Prostate gland (tissue), 2 donors: ENCODE results near the gene APBA2. TPM values are rescaled to one million over a fixed set of nuclear protein-coding genes. Genes with fewer than 3 reads are reported as not detected.

ENCODE experiments used
- DNase-seq: peaks from one replicate; pipeline ENCODE4 v3.0.0-alpha.2; 2019; ENCODE audit warnings: low spot score
- H3K27ac ChIP-seq, 2 donors: fragments of 200-600 bp; sonication (generic); 2 replicates each; pipeline ENCODE4 v1.5.1; 2017 to 2019
- H3K27me3 ChIP-seq: fragments of 200-600 bp; sonication (generic); replicated peaks from 2 replicates; pipeline ENCODE4 v1.5.1; 2019; ENCODE audit not compliant: insufficient read depth
- H3K36me3 ChIP-seq, 2 donors: fragments of 200-600 bp; sonication (generic); 1 replicate in 1 of 2; 2 replicates in 1 of 2; pipeline versions ENCODE4 v1.5.1 to v1.8.1; 2017 to 2019
- H3K4me1 ChIP-seq: fragments of 200-600 bp; sonication (generic); replicated peaks from 2 replicates; pipeline ENCODE4 v1.5.1; 2019
- H3K4me3 ChIP-seq, 2 donors: fragments of 200-600 bp; sonication (generic); 2 replicates each; pipeline ENCODE4 v1.5.1; 2017 to 2019
- H3K9me3 ChIP-seq: fragments of 200-600 bp; sonication (generic); 2 replicates; pipeline ENCODE4 v1.5.1; 2017
- POLR2A ChIP-seq: fragments of 450-650 bp; IDR thresholded peaks from one replicate; pipeline ENCODE4 v1.6.1; 2016; ENCODE audit warnings: antibody characterized with exemption, mild to moderate bottlenecking
- POLR2AphosphoS5 ChIP-seq: sonication (generic); formaldehyde crosslinking; IDR thresholded peaks from one replicate; pipeline ENCODE4 v1.6.1; 2017; ENCODE audit warnings: antibody characterized with exemption
- WGBS: methylation state at CpG from one replicate; pipeline ENCODE4 v1.1.5; 2018; 5-methylcytosine and 5-hydroxymethylcytosine counted together
- intact Hi-C: fragments of 100-400 bp; cut with DNase I; formaldehyde crosslinking; loops from one replicate; pipeline ENCODE4 v1.14.2; 2022
- total RNA-seq, 2 donors: library from RNA; depleted of rRNA; stranded (reverse); fragments of >200 nt; gene quantifications; one replicate each; pipeline ENCODE4 v1.1.0, GENCODE V29; 2016
- TF ChIP-seq, protein P1 (sequence below), 4 experiments: fragments of 200-600 bp in 2 of 4; fragments of 450-650 bp in 2 of 4; sonication (generic) in 2 of 4; IDR thresholded peaks; 1 replicate in 3 of 4; 2 replicates in 1 of 4; pipeline ENCODE4 v1.5.1; 2016 to 2019; ENCODE audit warnings: antibody characterized with exemption in 4 of 4, mild to moderate bottlenecking in 2 of 4, moderate library complexity in 2 of 4

APBA2 gene
- total RNA-seq, 2 donors from 2014 or later, result 2.6 to 25.3 TPM

DNA sequence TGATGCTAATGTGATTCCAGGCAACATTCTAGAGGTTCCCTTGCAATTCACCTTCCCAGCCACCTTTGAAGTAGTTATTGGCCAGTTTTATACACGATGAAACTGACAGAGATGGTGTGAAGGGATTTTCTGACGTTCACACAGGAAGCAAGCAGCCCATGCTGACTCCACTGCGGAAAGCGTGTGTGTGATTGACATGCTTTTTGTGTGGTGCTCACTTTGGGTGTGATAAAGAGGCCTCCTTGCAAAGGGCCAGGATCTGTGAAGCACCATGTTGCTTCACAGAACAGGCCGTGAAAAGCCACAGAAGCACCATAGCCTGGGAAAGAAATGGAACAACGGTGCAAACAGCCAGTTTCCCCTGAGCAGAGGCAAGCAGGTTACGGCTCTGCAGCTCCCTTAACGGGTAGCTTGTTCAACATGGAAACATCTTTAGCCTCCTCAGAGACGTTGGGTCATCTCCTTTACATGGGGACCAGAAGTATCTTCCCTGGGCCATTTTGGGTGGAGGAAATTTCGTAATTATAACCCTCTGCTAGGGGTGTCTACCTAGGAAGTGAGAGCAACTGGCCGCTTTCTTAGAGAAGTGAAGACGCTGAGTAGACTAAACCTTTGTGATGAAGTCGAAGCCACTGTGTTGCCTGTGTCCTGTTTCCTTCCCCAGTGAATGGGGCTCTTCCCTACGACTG, 108.5 kb downstream of the APBA2 start:
- no peaks in the 10 kb centered on the region for H3K4me1 ChIP-seq
- TF ChIP-seq POLR2AphosphoS5, result no peak
- TF ChIP-seq, protein P1, sequence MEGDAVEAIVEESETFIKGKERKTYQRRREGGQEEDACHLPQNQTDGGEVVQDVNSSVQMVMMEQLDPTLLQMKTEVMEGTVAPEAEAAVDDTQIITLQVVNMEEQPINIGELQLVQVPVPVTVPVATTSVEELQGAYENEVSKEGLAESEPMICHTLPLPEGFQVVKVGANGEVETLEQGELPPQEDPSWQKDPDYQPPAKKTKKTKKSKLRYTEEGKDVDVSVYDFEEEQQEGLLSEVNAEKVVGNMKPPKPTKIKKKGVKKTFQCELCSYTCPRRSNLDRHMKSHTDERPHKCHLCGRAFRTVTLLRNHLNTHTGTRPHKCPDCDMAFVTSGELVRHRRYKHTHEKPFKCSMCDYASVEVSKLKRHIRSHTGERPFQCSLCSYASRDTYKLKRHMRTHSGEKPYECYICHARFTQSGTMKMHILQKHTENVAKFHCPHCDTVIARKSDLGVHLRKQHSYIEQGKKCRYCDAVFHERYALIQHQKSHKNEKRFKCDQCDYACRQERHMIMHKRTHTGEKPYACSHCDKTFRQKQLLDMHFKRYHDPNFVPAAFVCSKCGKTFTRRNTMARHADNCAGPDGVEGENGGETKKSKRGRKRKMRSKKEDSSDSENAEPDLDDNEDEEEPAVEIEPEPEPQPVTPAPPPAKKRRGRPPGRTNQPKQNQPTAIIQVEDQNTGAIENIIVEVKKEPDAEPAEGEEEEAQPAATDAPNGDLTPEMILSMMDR (IDR thresholded peaks at IDR 0.05), result no peak
- no peak for TF ChIP-seq POLR2A
- H3K4me3 ChIP-seq, result no peak overlapping the region
- intact Hi-C loops, result no loop called here
- no peaks in the 10 kb centered on the region for H3K9me3 ChIP-seq
- no peak for DNase-seq
- no peaks in the 10 kb centered on the region for H3K36me3 ChIP-seq
- H3K27me3 ChIP-seq, result no peaks in the 10 kb centered on the region
- WGBS, result 85% methylated on average over 14 of the region's 14 CpGs
- H3K27ac ChIP-seq, result no peak overlapping the region

DNA sequence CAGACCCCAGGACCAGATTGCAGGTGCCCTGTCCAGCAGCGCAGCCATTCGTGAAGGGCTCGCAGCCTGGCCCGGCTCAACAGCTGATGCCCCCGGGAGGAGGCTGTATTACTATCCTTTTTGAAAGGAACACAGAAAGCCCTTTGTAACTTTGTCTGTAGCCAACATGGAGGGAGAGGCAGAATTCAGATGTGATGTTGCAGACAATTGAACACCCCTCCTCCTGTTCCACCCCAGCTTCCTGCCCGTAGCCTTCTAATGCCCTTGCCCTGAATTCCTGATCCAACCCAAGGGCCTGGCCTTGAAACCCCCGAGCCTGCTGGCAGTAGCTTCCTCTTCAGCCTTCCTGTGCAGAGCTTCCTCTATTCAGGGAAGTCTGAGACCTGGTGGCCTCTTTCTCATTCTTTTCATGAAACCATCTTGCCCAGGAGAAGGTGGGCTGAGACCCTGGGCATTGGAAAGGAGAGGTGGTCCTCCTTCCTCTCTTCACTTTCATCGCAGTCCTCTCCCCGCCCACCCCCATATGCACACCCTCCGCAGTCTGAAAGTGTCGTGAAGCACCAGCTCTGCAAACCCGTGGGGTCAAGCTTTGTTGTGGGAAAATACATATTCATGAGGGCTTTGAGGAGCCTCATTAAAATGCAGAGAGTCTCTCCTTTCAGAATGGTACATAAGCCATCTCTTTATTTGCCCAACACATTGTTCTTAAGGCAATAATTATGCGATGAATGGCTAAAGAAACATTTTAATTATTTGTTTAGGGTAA, 109.2 kb downstream of the APBA2 start:
- Histone ChIP-seq H3K9me3 (no peaks in the 10 kb centered on the region), H3K27ac (no peak overlapping the region), H3K36me3 (no peaks in the 10 kb centered on the region), H3K4me3 (no peak overlapping the region), H3K4me1 (no peaks in the 10 kb centered on the region), H3K27me3 (no peaks in the 10 kb centered on the region)
- intact Hi-C loops, result no loop called here
- WGBS, result 84% methylated on average over 13 of the region's 13 CpGs
- DNase-seq, result no peak
- TF ChIP-seq, protein P1 (IDR thresholded peaks at IDR 0.05), result no peak
- no peak for TF ChIP-seq POLR2AphosphoS5
- TF ChIP-seq POLR2A, result no peak

DNA sequence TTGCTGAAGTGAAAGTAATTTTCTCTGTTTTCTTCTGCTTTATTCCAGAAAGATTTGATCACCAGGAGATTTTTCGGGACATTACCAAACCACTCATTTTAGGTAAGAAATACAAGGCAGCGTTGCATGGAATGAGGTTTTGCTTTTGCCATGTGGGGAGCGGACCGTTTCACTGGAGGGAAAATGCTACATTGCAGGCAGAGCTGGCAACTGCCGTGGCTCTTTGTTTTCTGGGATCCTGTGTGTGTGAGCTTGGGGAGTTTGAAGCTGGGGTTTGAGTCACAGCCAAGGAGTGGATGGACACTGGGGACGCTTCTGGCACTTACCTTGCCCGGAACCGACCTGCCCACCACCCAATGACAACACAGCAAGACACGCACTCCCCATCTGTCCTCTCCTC, 109.9 kb downstream of the APBA2 start:
- Histone ChIP-seq H3K9me3 (no peaks in the 10 kb centered on the region), H3K27ac (no peak overlapping the region), H3K36me3 (no peaks in the 10 kb centered on the region), H3K27me3 (no peaks in the 10 kb centered on the region), H3K4me1 (no peaks in the 10 kb centered on the region), H3K4me3 (no peak overlapping the region)
- WGBS, result 91% methylated on average over 9 of the region's 9 CpGs
- no peak for DNase-seq
- intact Hi-C loops, result no loop called here
- TF ChIP-seq POLR2A (no peak), POLR2AphosphoS5 (no peak)
- TF ChIP-seq, protein P1 (IDR thresholded peaks at IDR 0.05), result no peak

DNA sequence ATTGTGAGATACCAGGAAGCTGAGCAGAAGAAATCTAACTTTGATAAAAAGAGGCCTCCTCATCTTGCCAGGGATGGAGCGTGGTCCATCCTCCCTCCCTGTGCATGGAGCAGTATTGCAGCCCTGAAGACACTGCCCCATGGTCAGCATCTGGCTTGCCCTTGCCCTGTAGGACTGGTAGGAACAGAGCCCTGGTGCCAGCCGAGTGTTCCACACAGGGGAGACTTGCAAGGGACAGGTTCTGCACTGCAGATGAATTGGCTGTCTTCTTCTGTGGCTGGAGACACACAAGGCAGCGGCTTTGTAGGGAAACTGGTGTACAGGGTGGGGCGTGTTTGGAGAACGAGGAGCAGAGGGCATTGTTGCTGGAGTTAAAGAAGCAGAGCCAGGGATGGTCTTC, 110.5 kb downstream of the APBA2 start:
- 94% methylated on average over 5 of the region's 5 CpGs for WGBS
- H3K4me3 ChIP-seq, result no peak overlapping the region
- TF ChIP-seq POLR2A, result no peak
- TF ChIP-seq, protein P1 (IDR thresholded peaks at IDR 0.05), result no peak
- no peak for TF ChIP-seq POLR2AphosphoS5
- H3K9me3 ChIP-seq, result no peaks in the 10 kb centered on the region
- no peak for DNase-seq
- no peaks in the 10 kb centered on the region for H3K36me3 ChIP-seq
- no peaks in the 10 kb centered on the region for H3K27me3 ChIP-seq
- intact Hi-C loops, result no loop called here
- H3K27ac ChIP-seq, result no peak overlapping the region
- no peaks in the 10 kb centered on the region for H3K4me1 ChIP-seq
